ENCODE data around the gene MTTP. TPM values are rescaled to one million over a fixed set of nuclear protein-coding genes. Genes with fewer than 3 reads are reported as not detected.

Gene MTTP
- total and polyA plus RNA-seq, 12 donors = 0.23 to 5.9 (median 3.0) TPM

DNA sequence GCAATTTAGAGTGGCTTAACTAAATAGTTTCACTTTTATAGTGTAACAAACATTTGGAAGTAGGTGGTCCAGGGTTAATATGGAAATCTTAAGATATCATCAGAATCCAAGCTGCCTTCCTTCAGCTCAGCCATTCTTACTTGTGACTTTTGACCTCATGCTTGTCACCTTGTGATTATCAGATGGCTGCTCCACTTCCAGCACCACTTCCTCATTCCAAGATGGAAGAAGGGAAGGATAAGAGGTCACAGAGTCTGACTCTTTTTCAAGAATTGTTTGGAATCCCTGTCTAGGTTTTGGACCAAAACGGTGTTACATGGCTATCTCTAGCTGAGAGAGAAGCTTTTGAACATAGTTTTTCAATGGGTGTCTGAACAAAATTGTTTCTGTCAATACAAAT lies 39.9 kb downstream of the MTTP start:
- H3K9me3 ChIP-seq = no peaks in the 10 kb centered on the region
- no peaks in the 10 kb centered on the region for H3K36me3 ChIP-seq
- no peaks in the 10 kb centered on the region for H3K27me3 ChIP-seq
- 47 to 60% methylated on average over 1 of the region's 1 CpG for WGBS, 2 donors
- no peak for TF ChIP-seq CTCF (IDR thresholded peaks at IDR 0.05)
- H3K27ac ChIP-seq = peak overlapping the region in 6 of 10 donors; percentile 5 to 59 (median 44)
- ATAC-seq (no peak), DNase-seq (no peak)
- no peak overlapping the region for H3K4me3 ChIP-seq
- H3K4me1 ChIP-seq = peaks cover 0 to 13% (median 0%) of the 10 kb centered on the region in 9 donors
- intact Hi-C loops (cut with DNase I) = no loop called here

- intact Hi-C loops (cut with DNase I) = no loop called here
- H3K27ac ChIP-seq = peak overlapping the region in 7 of 10 donors; percentile 8 to 59 (median 42)
- peak; percentile 9 to 23 for DNase-seq
Observed at GRCh38 chr4:99615170-99615820, 40.7 kb downstream of the MTTP start.

DNA sequence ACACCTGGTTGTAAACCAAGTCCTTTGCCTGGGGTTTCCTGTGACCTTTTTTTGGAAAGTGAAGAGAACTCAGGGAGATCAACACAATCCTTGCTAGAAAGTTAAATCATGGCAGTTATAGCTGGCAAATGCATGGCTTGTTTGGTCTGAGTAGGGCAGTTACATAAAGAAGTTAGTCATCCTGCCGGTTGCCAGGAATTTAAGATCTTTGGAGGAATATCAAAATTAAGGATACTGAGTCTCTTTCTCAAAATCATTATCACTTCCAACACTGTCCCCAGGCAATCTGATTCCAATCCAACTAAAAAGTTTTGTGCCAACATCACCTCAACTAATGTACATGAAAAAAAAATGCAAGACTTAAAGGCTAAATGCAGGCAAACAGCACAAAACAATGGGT lies 42.8 kb downstream of the MTTP start:
- no peaks in the 10 kb centered on the region for H3K36me3 ChIP-seq
- no peak overlapping the region for H3K4me3 ChIP-seq
- no peaks in the 10 kb centered on the region for H3K9me3 ChIP-seq
- H3K27me3 ChIP-seq = no peaks in the 10 kb centered on the region
- intact Hi-C loops (cut with DNase I) = no loop called here
- H3K27ac ChIP-seq = no peak overlapping the region
- 49 to 55% methylated on average over 1 of the region's 1 CpG for WGBS, 2 donors
- no peak for DNase-seq
- H3K4me1 ChIP-seq = peaks cover 0 to 8% (median 0%) of the 10 kb centered on the region in 9 donors
- no peak for TF ChIP-seq CTCF (IDR thresholded peaks at IDR 0.05)
- ATAC-seq = no peak

More at GRCh38 chr4:99615170-99615820, 40.7 kb downstream of the MTTP start:
- peak; percentile 83 to 96 (median 93) for ATAC-seq
- Histone ChIP-seq H3K27me3 (no peaks in the 10 kb centered on the region), H3K36me3 (no peaks in the 10 kb centered on the region), H3K4me3 (no peak overlapping the region), H3K9me3 (no peaks in the 10 kb centered on the region), H3K4me1 (peaks cover 0 to 13% (median 0%) of the 10 kb centered on the region in 9 donors)
- peak in 5 of 9 donors; percentile 12 to 41 (median 30) for TF ChIP-seq CTCF (IDR thresholded peaks at IDR 0.05)
- WGBS, 2 donors = 41 to 42% methylated on average over 1 of the region's 1 CpG

DNA sequence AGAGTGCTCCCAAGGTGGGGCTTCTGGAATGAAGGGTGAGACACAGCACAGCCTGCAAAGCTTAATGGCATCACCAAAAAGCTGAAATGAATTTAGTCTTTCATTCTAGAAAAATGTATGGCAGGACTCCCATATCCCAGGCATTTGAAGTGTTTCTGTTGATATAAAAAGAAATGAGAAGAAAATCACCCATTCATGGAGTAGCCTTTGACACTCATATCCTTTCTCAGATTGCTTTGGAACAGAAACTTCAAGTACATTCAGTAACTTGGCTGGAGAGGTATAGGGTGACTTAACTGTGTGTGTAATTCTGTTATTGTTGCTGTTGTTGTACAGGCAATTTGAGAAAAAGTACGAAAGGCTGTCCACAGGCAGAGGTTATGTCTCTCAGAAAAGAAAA lies 47.7 kb downstream of the MTTP start:
- H3K27ac ChIP-seq = no peak overlapping the region
- no peak for ATAC-seq

More for the DNA sequence above, 47.7 kb downstream of the MTTP start:
- Histone ChIP-seq H3K36me3 (no peaks in the 10 kb centered on the region), H3K27me3 (no peaks in the 10 kb centered on the region), H3K4me3 (no peak overlapping the region), H3K9me3 (peaks cover 0 to 1% (median 0%) of the 10 kb centered on the region in 11 donors), H3K4me1 (no peaks in the 10 kb centered on the region)
- no peak for TF ChIP-seq CTCF (IDR thresholded peaks at IDR 0.05)
- WGBS, 2 donors = 78 to 93% methylated on average over 1 of the region's 1 CpG
- no peak for DNase-seq
- intact Hi-C loops (cut with DNase I) = loop anchor here in 1 of 10 donors (10.0 kb wide), 1 partner anchor 182 kb away; no protein-coding TSS in a partner anchor
